ENCODE measurements around the gene LRRC4C.

LRRC4C gene

GRCh38 chr11:41245704-41246398 lies 213.6 kb downstream of the LRRC4C start:
- DNase-seq = no peak

- DNase-seq = no peak
Measured at GRCh38 chr11:41245184-41245583, 214.3 kb downstream of the LRRC4C start.

- DNase-seq = no peak
Measured at GRCh38 chr11:41237382-41237781, 222.1 kb downstream of the LRRC4C start.

GRCh38 chr11:41235668-41236067 lies 223.8 kb downstream of the LRRC4C start:
- no peak for DNase-seq

- no peak for DNase-seq
Measured at GRCh38 chr11:41225856-41226633, 233.4 kb downstream of the LRRC4C start.

GRCh38 chr11:41222236-41222635 lies 237.2 kb downstream of the LRRC4C start:
- no peak for DNase-seq

GRCh38 chr11:41206388-41206787 lies 253.1 kb downstream of the LRRC4C start:
- no peak for DNase-seq

- DNase-seq = peak; percentile 48
Measured at GRCh38 chr11:41201156-41201555, 258.3 kb downstream of the LRRC4C start.

- no peak for DNase-seq
Measured at GRCh38 chr11:41190437-41191082, 268.9 kb downstream of the LRRC4C start.

GRCh38 chr11:41189701-41190436 lies 269.6 kb downstream of the LRRC4C start:
- DNase-seq = no peak

GRCh38 chr11:41177791-41178190 lies 281.7 kb downstream of the LRRC4C start:
- no peak for DNase-seq

GRCh38 chr11:41175304-41175972 lies 284.0 kb downstream of the LRRC4C start:
- no peak for DNase-seq

GRCh38 chr11:41146326-41146725 lies 313.1 kb downstream of the LRRC4C start:
- no peak for DNase-seq

- DNase-seq = no peak
Measured at GRCh38 chr11:41145420-41145819, 314.0 kb downstream of the LRRC4C start.

- no peak for DNase-seq
Measured at GRCh38 chr11:41134971-41135370, 324.5 kb downstream of the LRRC4C start.

GRCh38 chr11:41133023-41133422 lies 326.4 kb downstream of the LRRC4C start:
- DNase-seq = no peak

GRCh38 chr11:41121600-41121999 lies 337.9 kb downstream of the LRRC4C start:
- no peak for DNase-seq

- DNase-seq = no peak
Measured at GRCh38 chr11:41119484-41119883, 340.0 kb downstream of the LRRC4C start.

- no peak for DNase-seq
Measured at GRCh38 chr11:41118521-41118920, 340.9 kb downstream of the LRRC4C start.

GRCh38 chr11:41116970-41117369 lies 342.5 kb downstream of the LRRC4C start:
- DNase-seq = no peak

GRCh38 chr11:41115066-41115465 lies 344.4 kb downstream of the LRRC4C start:
- DNase-seq = no peak

- no peak for DNase-seq
Measured at GRCh38 chr11:41113160-41113559, 346.3 kb downstream of the LRRC4C start.

GRCh38 chr11:41110527-41110926 lies 348.9 kb downstream of the LRRC4C start:
- no peak for DNase-seq
